ENCODE data around the gene SERINC2. TPM values are rescaled to one million over a fixed set of nuclear protein-coding genes. Genes with fewer than 3 reads are reported as not detected.
"Not testable (repeated sequence)": the region's sequence is repeated elsewhere in the genome, so short reads cannot be mapped to it uniquely, and the experiment has no call there.

Gene SERINC2
- total RNA-seq, 2 donors from 2014 or later = 0.32 TPM; not detected in 1

- Mint-ChIP-seq H3K4me3 (no peak overlapping the region), H3K27ac (no peak overlapping the region), H3K27me3 (peaks cover 44% of the 10 kb centered on the region), H3K36me3 (ENCODE audit: low read depth) (peaks cover 5% of the 10 kb centered on the region), H3K4me1 (peaks cover 21% of the 10 kb centered on the region)
- no peak for DNase-seq
- H3K9me3 ChIP-seq (ENCODE audit: control insufficient read depth, low read length, poor library complexity, severe bottlenecking) = no peaks in the 10 kb centered on the region
- ATAC-seq = no peak
Observed at GRCh38 chr1:31376375-31377134, 36.5 kb upstream of the SERINC2 start.

- Mint-ChIP-seq H3K36me3 (ENCODE audit: low read depth) (peaks cover 10% of the 10 kb centered on the region), H3K4me3 (no peak overlapping the region), H3K4me1 (peaks cover 15% of the 10 kb centered on the region), H3K27ac (no peak overlapping the region), H3K27me3 (peaks cover 47% of the 10 kb centered on the region)
- DNase-seq (no peak), ATAC-seq (no peak)
- no peaks in the 10 kb centered on the region for H3K9me3 ChIP-seq (ENCODE audit: control insufficient read depth, low read length, poor library complexity, severe bottlenecking)
Observed at GRCh38 chr1:31377364-31377863, 35.6 kb upstream of the SERINC2 start.

GRCh38 chr1:31378001-31378400 lies 35.0 kb upstream of the SERINC2 start:
- no peaks in the 10 kb centered on the region for H3K9me3 ChIP-seq (ENCODE audit: control insufficient read depth, low read length, poor library complexity, severe bottlenecking)
- ATAC-seq (no peak), DNase-seq (no peak)
- H3K27ac Mint-ChIP-seq = no peak overlapping the region
- H3K4me1 Mint-ChIP-seq = peaks cover 10% of the 10 kb centered on the region
- peaks cover 46% of the 10 kb centered on the region for H3K27me3 Mint-ChIP-seq
- no peak overlapping the region for H3K4me3 Mint-ChIP-seq
- H3K36me3 Mint-ChIP-seq (ENCODE audit: low read depth) = peaks cover 10% of the 10 kb centered on the region

- ATAC-seq (no peak), DNase-seq (no peak)
- H3K9me3 ChIP-seq (ENCODE audit: control insufficient read depth, low read length, poor library complexity, severe bottlenecking) = no peaks in the 10 kb centered on the region
- Mint-ChIP-seq H3K4me3 (no peak overlapping the region), H3K4me1 (peaks cover 3% of the 10 kb centered on the region), H3K36me3 (ENCODE audit: low read depth) (peaks cover 13% of the 10 kb centered on the region), H3K27ac (no peak overlapping the region), H3K27me3 (peaks cover 60% of the 10 kb centered on the region)
Observed at GRCh38 chr1:31380181-31380580, 32.8 kb upstream of the SERINC2 start.

- Mint-ChIP-seq H3K27ac (peak overlapping the region; percentile 37), H3K27me3 (peaks cover 72% of the 10 kb centered on the region), H3K4me1 (peaks cover 4% of the 10 kb centered on the region), H3K4me3 (no peak overlapping the region), H3K36me3 (ENCODE audit: low read depth) (peaks cover 13% of the 10 kb centered on the region)
- ATAC-seq (no peak), DNase-seq (no peak)
- H3K9me3 ChIP-seq (ENCODE audit: control insufficient read depth, low read length, poor library complexity, severe bottlenecking) = no peaks in the 10 kb centered on the region
Observed at GRCh38 chr1:31381394-31382294, 31.4 kb upstream of the SERINC2 start.

GRCh38 chr1:31382379-31382989 lies 30.5 kb upstream of the SERINC2 start:
- Mint-ChIP-seq H3K27ac (peak overlapping the region; percentile 37), H3K4me3 (no peak overlapping the region), H3K4me1 (peaks cover 3% of the 10 kb centered on the region), H3K36me3 (ENCODE audit: low read depth) (peaks cover 18% of the 10 kb centered on the region), H3K27me3 (peaks cover 73% of the 10 kb centered on the region)
- DNase-seq (no peak), ATAC-seq (no peak)
- H3K9me3 ChIP-seq (ENCODE audit: control insufficient read depth, low read length, poor library complexity, severe bottlenecking) = no peaks in the 10 kb centered on the region

GRCh38 chr1:31383967-31384366 lies 29.0 kb upstream of the SERINC2 start:
- peaks cover 5% of the 10 kb centered on the region for H3K4me1 Mint-ChIP-seq
- no peak for DNase-seq
- no peak for ATAC-seq
- no peak overlapping the region for H3K27ac Mint-ChIP-seq
- no peak overlapping the region for H3K4me3 Mint-ChIP-seq
- peaks cover 19% of the 10 kb centered on the region for H3K36me3 Mint-ChIP-seq (ENCODE audit: low read depth)
- peaks cover 69% of the 10 kb centered on the region for H3K27me3 Mint-ChIP-seq
- no peaks in the 10 kb centered on the region for H3K9me3 ChIP-seq (ENCODE audit: control insufficient read depth, low read length, poor library complexity, severe bottlenecking)

- not testable (repeated sequence) for H3K27ac Mint-ChIP-seq; DNase-seq; ATAC-seq; H3K4me3 Mint-ChIP-seq; H3K9me3 ChIP-seq (ENCODE audit: control insufficient read depth, low read length, poor library complexity, severe bottlenecking); H3K4me1 Mint-ChIP-seq
- Mint-ChIP-seq H3K27me3 (peaks cover 44% of the 10 kb centered on the region), H3K36me3 (ENCODE audit: low read depth) (peaks cover 15% of the 10 kb centered on the region)
Observed at GRCh38 chr1:31386576-31387243, 26.3 kb upstream of the SERINC2 start.

GRCh38 chr1:31387612-31388011 lies 25.4 kb upstream of the SERINC2 start:
- DNase-seq = no peak
- Mint-ChIP-seq H3K27me3 (peaks cover 40% of the 10 kb centered on the region), H3K4me1 (peaks cover 5% of the 10 kb centered on the region), H3K27ac (no peak overlapping the region), H3K4me3 (no peak overlapping the region), H3K36me3 (ENCODE audit: low read depth) (peaks cover 11% of the 10 kb centered on the region)
- no peak for ATAC-seq
- H3K9me3 ChIP-seq (ENCODE audit: control insufficient read depth, low read length, poor library complexity, severe bottlenecking) = no peaks in the 10 kb centered on the region

GRCh38 chr1:31389616-31390015 lies 23.4 kb upstream of the SERINC2 start:
- H3K4me3 Mint-ChIP-seq = no peak overlapping the region
- no peak for ATAC-seq
- H3K36me3 Mint-ChIP-seq (ENCODE audit: low read depth) = peaks cover 8% of the 10 kb centered on the region
- H3K27me3 Mint-ChIP-seq = peaks cover 30% of the 10 kb centered on the region
- DNase-seq = no peak
- no peaks in the 10 kb centered on the region for H3K9me3 ChIP-seq (ENCODE audit: control insufficient read depth, low read length, poor library complexity, severe bottlenecking)
- peaks cover 8% of the 10 kb centered on the region for H3K4me1 Mint-ChIP-seq
- H3K27ac Mint-ChIP-seq = no peak overlapping the region

GRCh38 chr1:31390071-31390470 lies 22.9 kb upstream of the SERINC2 start:
- Mint-ChIP-seq H3K4me1 (peaks cover 13% of the 10 kb centered on the region), H3K27me3 (peaks cover 30% of the 10 kb centered on the region), H3K4me3 (no peak overlapping the region), H3K27ac (no peak overlapping the region), H3K36me3 (ENCODE audit: low read depth) (peaks cover 8% of the 10 kb centered on the region)
- no peak for ATAC-seq
- no peaks in the 10 kb centered on the region for H3K9me3 ChIP-seq (ENCODE audit: control insufficient read depth, low read length, poor library complexity, severe bottlenecking)
- DNase-seq = no peak

GRCh38 chr1:31393463-31393862 lies 19.6 kb upstream of the SERINC2 start:
- Mint-ChIP-seq H3K4me3 (no peak overlapping the region), H3K4me1 (peaks cover 14% of the 10 kb centered on the region), H3K27me3 (peaks cover 26% of the 10 kb centered on the region), H3K36me3 (ENCODE audit: low read depth) (no peaks in the 10 kb centered on the region), H3K27ac (no peak overlapping the region)
- H3K9me3 ChIP-seq (ENCODE audit: control insufficient read depth, low read length, poor library complexity, severe bottlenecking) = no peaks in the 10 kb centered on the region
- DNase-seq = no peak
- ATAC-seq = no peak

Measured in T-helper 17 cell (primary cell).